WTC11 (cell line): ENCODE results near the gene ARHGAP18. TPM values are rescaled to one million over a fixed set of nuclear protein-coding genes. Genes with fewer than 3 reads are reported as not detected.

ENCODE experiments used
- ATAC-seq: fragments of 200-7000 bp; cut with Tn5 transposase; 2 replicates; pipeline ENCODE4 v1.10.0; 2021; ENCODE audit warnings: mild to moderate bottlenecking, moderate library complexity
- CTCF ChIA-PET: fragments of 300-600 bp; sonication (Branson Sonifier 250); formaldehyde crosslinking; loops from one replicate; lab custom pipeline; 2021; ENCODE audit warnings: antibody characterized with exemption; lab: Charles Lee
- POLR2A ChIA-PET: fragments of 350-600 bp; sonication (Branson Sonifier 250); formaldehyde crosslinking; loops from one replicate; lab custom pipeline; 2021; ENCODE audit warnings: antibody characterized with exemption; lab: Charles Lee
- DNase-seq: peaks from one replicate; pipeline ENCODE4 v3.0.0; 2021; ENCODE audit warnings: low spot score
- H3K27ac Mint-ChIP-seq: 2 replicates; pipeline ENCODE4 v1.8.0; 2021; ENCODE audit warnings: mixed read lengths
- H3K27me3 Mint-ChIP-seq: 2 replicates; pipeline ENCODE4 v1.8.0; 2021; ENCODE audit warnings: low read depth, mild to moderate bottlenecking, moderate library complexity, mixed read lengths
- H3K36me3 Mint-ChIP-seq: 2 replicates; pipeline ENCODE4 v1.8.0; 2021; ENCODE audit warnings: mixed read lengths
- H3K4me1 Mint-ChIP-seq: 2 replicates; pipeline ENCODE4 v1.8.0; 2022; ENCODE audit warnings: mixed read lengths
- H3K4me3 Mint-ChIP-seq: 2 replicates; pipeline ENCODE4 v1.8.0; 2021; ENCODE audit warnings: mild to moderate bottlenecking, moderate library complexity, mixed read lengths
- H3K9me3 Mint-ChIP-seq: 2 replicates; pipeline ENCODE4 v1.8.0; 2021; ENCODE audit warnings: mixed read lengths
- CBFB ChIP-seq: sonication (generic); formaldehyde crosslinking; IDR thresholded peaks from 2 replicates; pipeline ENCODE4 v1.8.1; 2022; ENCODE audit warnings: mild to moderate bottlenecking, low read depth, missing genetic modification reagents
- CREM ChIP-seq: sonication (generic); formaldehyde crosslinking; IDR thresholded peaks from 2 replicates; pipeline ENCODE4 v1.8.1; 2022; ENCODE audit warnings: mild to moderate bottlenecking, missing genetic modification reagents, moderate library complexity
- ELF4 ChIP-seq: sonication (generic); formaldehyde crosslinking; IDR thresholded peaks from 2 replicates; pipeline ENCODE4 v1.8.1; 2022; ENCODE audit warnings: low read depth, mild to moderate bottlenecking, moderate library complexity, missing genetic modification reagents
- FOXP1 ChIP-seq: sonication (generic); formaldehyde crosslinking; IDR thresholded peaks from 2 replicates; pipeline ENCODE4 v1.8.0; 2022; ENCODE audit warnings: missing genetic modification reagents, mild to moderate bottlenecking, moderate library complexity, borderline replicate concordance
- GABPB1 ChIP-seq: sonication (generic); formaldehyde crosslinking; IDR thresholded peaks from 2 replicates; pipeline ENCODE4 v1.8.1; 2023; ENCODE audit warnings: mild to moderate bottlenecking, missing genetic modification reagents
- KAT7 ChIP-seq: sonication (generic); formaldehyde crosslinking; IDR thresholded peaks from 2 replicates; pipeline ENCODE4 v1.8.1; 2023; ENCODE audit warnings: missing genetic modification reagents, mild to moderate bottlenecking, borderline replicate concordance
- RELA ChIP-seq: sonication (generic); formaldehyde crosslinking; IDR thresholded peaks from 2 replicates; pipeline ENCODE4 v1.8.1; 2022; ENCODE audit warnings: missing genetic modification reagents, mild to moderate bottlenecking, borderline replicate concordance
- SMAD4 ChIP-seq: sonication (generic); formaldehyde crosslinking; IDR thresholded peaks from 2 replicates; pipeline ENCODE4 v1.8.0; 2022; ENCODE audit warnings: mild to moderate bottlenecking, missing genetic modification reagents
- SP1 ChIP-seq: sonication (generic); formaldehyde crosslinking; conservative IDR thresholded peaks from 2 replicates; pipeline ENCODE4 v1.8.1; 2022; ENCODE audit warnings: missing genetic modification reagents
- ZNF317 ChIP-seq: sonication (generic); formaldehyde crosslinking; IDR thresholded peaks from 2 replicates; pipeline ENCODE4 v1.8.1; 2023; ENCODE audit warnings: low read depth, mild to moderate bottlenecking, moderate library complexity, missing genetic modification reagents, borderline replicate concordance
- total RNA-seq: library from RNA; stranded (reverse); gene quantifications from 3 replicates; pipeline ENCODE4 v1.2.3, GENCODE V29; 2021
- TF ChIP-seq, protein P1 (sequence below): fragments of 200-600 bp; IDR thresholded peaks from 2 replicates; pipeline ENCODE4 v1.8.0; 2022; ENCODE audit warnings: antibody characterized with exemption
- TF ChIP-seq, protein P2 (sequence below): fragments of 250-450 bp; sonication (Bioruptor Pico); IDR thresholded peaks from 2 replicates; pipeline ENCODE4 v1.9.0; 2021; ENCODE audit warnings: mild to moderate bottlenecking, borderline replicate concordance

The ARHGAP18 gene
- total RNA-seq, 1 experiment from 2014 or later = 4.6 TPM

DNA sequence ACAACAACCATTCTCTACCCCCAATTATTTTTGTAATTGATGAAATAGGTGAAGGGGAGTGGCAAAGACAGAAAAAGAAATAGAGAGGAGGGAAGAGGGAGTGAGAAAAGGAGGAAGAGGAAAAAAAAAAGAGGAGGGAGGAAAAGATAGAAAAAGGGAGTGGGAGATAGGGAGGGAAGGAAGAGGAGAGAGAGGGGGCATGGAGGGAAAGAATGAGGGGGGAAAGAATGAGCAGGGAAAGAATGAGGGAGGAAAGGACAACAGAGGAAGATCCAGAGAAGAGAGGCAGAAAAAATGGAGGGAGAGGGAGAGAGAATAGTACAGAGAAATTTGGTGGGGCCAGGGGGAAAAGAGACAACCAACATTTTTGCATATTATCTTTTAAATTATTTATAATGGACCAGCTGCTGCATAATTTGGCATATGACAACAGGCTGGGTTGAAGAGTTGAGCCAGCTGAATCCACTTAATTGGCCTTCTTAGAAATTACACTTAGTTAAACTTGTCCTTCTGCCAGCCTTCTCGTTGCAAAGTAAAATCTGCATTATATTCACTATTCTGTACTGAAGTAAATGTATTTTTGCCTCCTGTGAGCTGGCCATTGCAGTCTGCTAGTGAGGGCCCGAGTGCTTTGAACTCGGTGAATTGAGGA lies 101.0 kb downstream of the ARHGAP18 start:
- Mint-ChIP-seq H3K27ac (peak overlapping the region; percentile 77), H3K4me3 (no peak overlapping the region), H3K9me3 (no peaks in the 10 kb centered on the region), H3K36me3 (no peaks in the 10 kb centered on the region)
- POLR2A ChIA-PET = no interaction called here
- DNase-seq = no peak
- TF ChIP-seq ZNF317 (no peak), SMAD4 (CRISPR knock-in tag) (no peak)
- TF ChIP-seq, protein P1, sequence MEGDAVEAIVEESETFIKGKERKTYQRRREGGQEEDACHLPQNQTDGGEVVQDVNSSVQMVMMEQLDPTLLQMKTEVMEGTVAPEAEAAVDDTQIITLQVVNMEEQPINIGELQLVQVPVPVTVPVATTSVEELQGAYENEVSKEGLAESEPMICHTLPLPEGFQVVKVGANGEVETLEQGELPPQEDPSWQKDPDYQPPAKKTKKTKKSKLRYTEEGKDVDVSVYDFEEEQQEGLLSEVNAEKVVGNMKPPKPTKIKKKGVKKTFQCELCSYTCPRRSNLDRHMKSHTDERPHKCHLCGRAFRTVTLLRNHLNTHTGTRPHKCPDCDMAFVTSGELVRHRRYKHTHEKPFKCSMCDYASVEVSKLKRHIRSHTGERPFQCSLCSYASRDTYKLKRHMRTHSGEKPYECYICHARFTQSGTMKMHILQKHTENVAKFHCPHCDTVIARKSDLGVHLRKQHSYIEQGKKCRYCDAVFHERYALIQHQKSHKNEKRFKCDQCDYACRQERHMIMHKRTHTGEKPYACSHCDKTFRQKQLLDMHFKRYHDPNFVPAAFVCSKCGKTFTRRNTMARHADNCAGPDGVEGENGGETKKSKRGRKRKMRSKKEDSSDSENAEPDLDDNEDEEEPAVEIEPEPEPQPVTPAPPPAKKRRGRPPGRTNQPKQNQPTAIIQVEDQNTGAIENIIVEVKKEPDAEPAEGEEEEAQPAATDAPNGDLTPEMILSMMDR = no peak
- TF ChIP-seq, all 79 proteins: peak for 0
- CTCF ChIA-PET = interaction anchor here (0.9 to 1.5 kb wide), 3 partner anchors 11 to 166 kb away, joined by 3 to 5 read pairs (median 3); no protein-coding TSS in a partner anchor
- ATAC-seq = no peak
- Mint-ChIP-seq H3K27me3 (no peaks in the 10 kb centered on the region), H3K4me1 (peaks cover 33% of the 10 kb centered on the region)

DNA sequence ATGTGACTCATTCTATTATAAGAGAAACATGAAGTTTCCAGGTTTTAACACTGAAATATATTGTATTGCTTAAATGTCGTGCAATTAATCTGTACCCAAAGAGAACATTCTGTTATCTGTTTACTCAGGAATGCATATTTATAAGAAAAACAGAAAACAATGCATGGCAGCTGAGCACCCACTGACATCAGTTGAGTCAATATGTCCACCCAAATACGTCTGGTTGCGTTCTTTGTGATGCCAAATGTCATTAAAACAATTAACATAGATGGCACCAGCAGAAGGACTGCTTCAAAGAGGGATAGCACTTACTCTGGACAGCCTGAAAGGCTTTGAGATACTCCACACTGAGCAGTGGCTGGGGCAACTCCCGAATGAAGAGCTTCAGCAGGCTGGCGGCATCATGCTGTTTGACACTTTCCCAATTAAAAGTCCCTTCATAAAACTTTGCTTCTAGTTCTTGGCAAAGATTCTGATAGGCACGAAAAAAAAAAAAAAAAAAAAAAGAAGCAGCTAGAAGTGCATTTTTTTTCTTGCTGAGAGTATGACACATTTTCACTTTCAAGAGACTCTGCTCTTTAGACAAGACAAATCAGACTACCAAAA lies 102.3 kb downstream of the ARHGAP18 start:
- TF ChIP-seq, protein P2, sequence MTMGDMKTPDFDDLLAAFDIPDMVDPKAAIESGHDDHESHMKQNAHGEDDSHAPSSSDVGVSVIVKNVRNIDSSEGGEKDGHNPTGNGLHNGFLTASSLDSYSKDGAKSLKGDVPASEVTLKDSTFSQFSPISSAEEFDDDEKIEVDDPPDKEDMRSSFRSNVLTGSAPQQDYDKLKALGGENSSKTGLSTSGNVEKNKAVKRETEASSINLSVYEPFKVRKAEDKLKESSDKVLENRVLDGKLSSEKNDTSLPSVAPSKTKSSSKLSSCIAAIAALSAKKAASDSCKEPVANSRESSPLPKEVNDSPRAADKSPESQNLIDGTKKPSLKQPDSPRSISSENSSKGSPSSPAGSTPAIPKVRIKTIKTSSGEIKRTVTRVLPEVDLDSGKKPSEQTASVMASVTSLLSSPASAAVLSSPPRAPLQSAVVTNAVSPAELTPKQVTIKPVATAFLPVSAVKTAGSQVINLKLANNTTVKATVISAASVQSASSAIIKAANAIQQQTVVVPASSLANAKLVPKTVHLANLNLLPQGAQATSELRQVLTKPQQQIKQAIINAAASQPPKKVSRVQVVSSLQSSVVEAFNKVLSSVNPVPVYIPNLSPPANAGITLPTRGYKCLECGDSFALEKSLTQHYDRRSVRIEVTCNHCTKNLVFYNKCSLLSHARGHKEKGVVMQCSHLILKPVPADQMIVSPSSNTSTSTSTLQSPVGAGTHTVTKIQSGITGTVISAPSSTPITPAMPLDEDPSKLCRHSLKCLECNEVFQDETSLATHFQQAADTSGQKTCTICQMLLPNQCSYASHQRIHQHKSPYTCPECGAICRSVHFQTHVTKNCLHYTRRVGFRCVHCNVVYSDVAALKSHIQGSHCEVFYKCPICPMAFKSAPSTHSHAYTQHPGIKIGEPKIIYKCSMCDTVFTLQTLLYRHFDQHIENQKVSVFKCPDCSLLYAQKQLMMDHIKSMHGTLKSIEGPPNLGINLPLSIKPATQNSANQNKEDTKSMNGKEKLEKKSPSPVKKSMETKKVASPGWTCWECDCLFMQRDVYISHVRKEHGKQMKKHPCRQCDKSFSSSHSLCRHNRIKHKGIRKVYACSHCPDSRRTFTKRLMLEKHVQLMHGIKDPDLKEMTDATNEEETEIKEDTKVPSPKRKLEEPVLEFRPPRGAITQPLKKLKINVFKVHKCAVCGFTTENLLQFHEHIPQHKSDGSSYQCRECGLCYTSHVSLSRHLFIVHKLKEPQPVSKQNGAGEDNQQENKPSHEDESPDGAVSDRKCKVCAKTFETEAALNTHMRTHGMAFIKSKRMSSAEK (CRISPR knock-in tag) = no peak
- TF ChIP-seq SP1 (CRISPR knock-in tag) = no peak
- TF ChIP-seq KAT7 (CRISPR knock-in tag) = no peak
- no peak for TF ChIP-seq CREM (CRISPR knock-in tag)
- no peak for TF ChIP-seq RELA
- TF ChIP-seq, all 79 proteins: peak for 0
- no peak for DNase-seq
- ATAC-seq = no peak; the same call in 1 of the 2 replicates
- POLR2A ChIA-PET = interaction anchor here (0.6 kb wide), 1 partner anchor 15 kb away, joined by 4 read pairs; no protein-coding TSS in a partner anchor
- no peaks in the 10 kb centered on the region for H3K27me3 Mint-ChIP-seq
- H3K27ac Mint-ChIP-seq = no peak overlapping the region
- no peaks in the 10 kb centered on the region for H3K36me3 Mint-ChIP-seq
- no peak overlapping the region for H3K4me3 Mint-ChIP-seq
- no peaks in the 10 kb centered on the region for H3K9me3 Mint-ChIP-seq
- CTCF ChIA-PET = interaction anchor here (1.1 to 1.4 kb wide), 2 partner anchors 10 to 102 kb away, joined by 4 to 7 read pairs; partner anchors contain the start of gene ARHGAP18
- peaks cover 33% of the 10 kb centered on the region for H3K4me1 Mint-ChIP-seq

DNA sequence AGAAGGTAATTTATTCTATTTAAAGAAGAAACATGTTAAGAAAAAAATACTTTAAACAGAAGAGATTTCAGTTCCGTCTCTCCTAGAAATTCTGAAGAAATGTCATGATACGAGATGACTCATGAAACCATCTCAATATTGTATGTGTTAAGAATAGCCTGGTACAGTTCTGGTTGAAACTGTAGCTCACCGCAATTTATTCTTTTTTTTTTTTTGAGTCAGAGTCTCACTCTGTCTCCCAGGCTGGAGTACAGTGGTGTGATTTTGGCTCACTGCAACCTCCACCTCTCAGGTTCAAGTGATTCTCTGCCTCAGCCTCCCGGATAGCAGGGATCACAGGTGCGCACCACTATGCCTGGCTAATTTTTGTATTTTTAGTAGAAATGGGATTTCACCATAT lies 103.3 kb downstream of the ARHGAP18 start:
- TF ChIP-seq FOXP1 (CRISPR knock-in tag) (no peak), ELF4 (CRISPR knock-in tag) (no peak), GABPB1 (CRISPR knock-in tag) (no peak), CBFB (CRISPR knock-in tag) (no peak)
- Mint-ChIP-seq H3K27me3 (no peaks in the 10 kb centered on the region), H3K4me1 (peaks cover 33% of the 10 kb centered on the region), H3K9me3 (no peaks in the 10 kb centered on the region), H3K36me3 (no peaks in the 10 kb centered on the region), H3K4me3 (no peak overlapping the region), H3K27ac (no peak overlapping the region)
- ATAC-seq (no peak), DNase-seq (no peak)
- POLR2A ChIA-PET = no interaction called here
- CTCF ChIA-PET = interaction anchor here (1.4 kb wide), 1 partner anchor 9 kb away, joined by 7 read pairs; no protein-coding TSS in a partner anchor
